Measurements from ENCODE around the gene RTN4IP1. TPM values are rescaled to one million over a fixed set of nuclear protein-coding genes. Genes with fewer than 3 reads are reported as not detected.

RTN4IP1 gene
- total RNA-seq, 1 experiment from 2014 or later: 19.2 TPM

GRCh38 chr6:106574741-106575458 lies 54.4 kb downstream of the RTN4IP1 start (continued):
- TF ChIP-seq USF2 (CRISPR knock-in tag; IDR thresholded peaks at IDR 0.05): no peak

DNA sequence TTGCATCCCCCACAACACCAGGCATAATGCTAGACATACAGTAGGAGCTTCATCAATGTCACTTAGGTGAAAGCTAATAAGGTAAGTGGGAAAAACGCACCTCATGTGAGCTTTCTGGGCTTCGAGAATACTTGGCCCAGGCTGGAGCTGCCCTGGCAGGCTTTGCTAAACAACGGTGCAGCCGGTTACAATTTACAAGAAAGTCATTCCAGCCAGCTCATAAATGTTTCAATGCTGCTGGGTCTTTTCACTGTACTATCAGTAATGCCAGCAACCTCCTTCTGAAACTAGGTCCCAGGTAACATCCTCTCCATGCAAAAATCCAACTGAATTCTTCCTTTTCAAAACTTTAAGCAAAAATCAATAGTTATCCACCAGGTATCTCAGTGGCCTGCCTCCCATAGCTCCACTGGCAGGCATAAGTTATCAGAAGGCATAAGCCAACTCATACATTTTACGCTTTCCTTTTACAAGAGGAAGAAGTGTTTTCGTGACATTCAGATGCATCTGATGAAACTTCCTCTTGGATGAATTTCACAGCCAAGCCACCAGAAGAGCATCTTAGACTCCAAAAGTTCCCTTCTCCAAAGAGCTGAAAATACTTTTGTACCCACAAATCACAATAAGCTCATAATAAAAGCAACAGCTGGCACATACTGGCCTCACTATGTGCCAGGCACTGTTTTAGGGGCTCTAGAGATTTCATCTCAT lies 56.3 kb downstream of the RTN4IP1 start:
- no peaks in the 10 kb centered on the region for H3K9me3 Mint-ChIP-seq
- CTCF ChIA-PET: interaction anchor here (0.5 to 1.1 kb wide), 2 partner anchors 406 to 478 kb away, joined by 4 to 5 read pairs; no protein-coding TSS in a partner anchor

DNA sequence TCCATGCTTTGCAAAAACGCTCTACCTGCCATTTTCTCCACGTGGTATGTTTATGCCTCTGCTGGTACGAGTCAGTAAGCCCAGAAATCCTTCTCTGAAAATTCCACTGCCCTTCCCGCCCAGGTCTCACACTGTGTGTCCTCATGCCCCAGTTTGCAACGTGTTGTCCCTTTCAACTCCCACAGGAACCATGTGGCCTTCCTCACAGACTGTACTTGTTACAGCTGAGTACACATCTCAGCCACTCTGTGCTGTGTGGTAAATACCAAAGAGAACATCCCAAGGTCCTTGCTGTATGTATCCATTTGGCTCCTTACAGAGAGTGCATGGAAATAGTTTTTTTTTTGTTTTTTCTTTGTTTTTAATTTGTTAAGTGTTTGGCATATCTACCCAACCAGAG lies 56.9 kb downstream of the RTN4IP1 start:
- Mint-ChIP-seq H3K36me3 (peaks cover 14% of the 10 kb centered on the region), H3K9me3 (no peaks in the 10 kb centered on the region), H3K27me3 (ENCODE audit: low read depth) (no peaks in the 10 kb centered on the region), H3K4me1 (0 out of 2 replicates have a peak, but pooled peaks cover 4% of the 10 kb centered on the region), H3K27ac (0 out of 2 replicates have a peak overlapping the region, but pooled peaks have one; percentile 61), H3K4me3 (no peak overlapping the region)
- no peak; the same call in 1 of the 2 replicates for ATAC-seq
- POLR2A ChIA-PET: no interaction called here
- CTCF ChIA-PET: interaction anchor here (0.5 to 1.7 kb wide), 2 partner anchors 407 to 478 kb away, joined by 5 to 6 read pairs; no protein-coding TSS in a partner anchor
- no peak for DNase-seq (ENCODE audit: low spot score)
- TF ChIP-seq TEAD4 (CRISPR knock-in tag; IDR thresholded peaks at IDR 0.05): no peak
- TF ChIP-seq, protein P1, sequence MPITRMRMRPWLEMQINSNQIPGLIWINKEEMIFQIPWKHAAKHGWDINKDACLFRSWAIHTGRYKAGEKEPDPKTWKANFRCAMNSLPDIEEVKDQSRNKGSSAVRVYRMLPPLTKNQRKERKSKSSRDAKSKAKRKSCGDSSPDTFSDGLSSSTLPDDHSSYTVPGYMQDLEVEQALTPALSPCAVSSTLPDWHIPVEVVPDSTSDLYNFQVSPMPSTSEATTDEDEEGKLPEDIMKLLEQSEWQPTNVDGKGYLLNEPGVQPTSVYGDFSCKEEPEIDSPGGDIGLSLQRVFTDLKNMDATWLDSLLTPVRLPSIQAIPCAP (CRISPR knock-in tag; IDR thresholded peaks at IDR 0.05): no peak
- TF ChIP-seq MXD4 (CRISPR knock-in tag; IDR thresholded peaks at IDR 0.05; ENCODE audit: borderline replicate concordance): no peak

More for the DNA sequence above, 56.3 kb downstream of the RTN4IP1 start:
- Mint-ChIP-seq H3K27ac (0 out of 2 replicates have a peak overlapping the region, but pooled peaks have one; percentile 12), H3K4me3 (no peak overlapping the region), H3K27me3 (ENCODE audit: low read depth) (no peaks in the 10 kb centered on the region), H3K36me3 (peaks cover 16% of the 10 kb centered on the region), H3K4me1 (0 out of 2 replicates have a peak, but pooled peaks cover 4% of the 10 kb centered on the region)
- POLR2A ChIA-PET: no interaction called here
- no peak for DNase-seq (ENCODE audit: low spot score)
- TF ChIP-seq ZNF138 (CRISPR knock-in tag; conservative IDR thresholded peaks at IDR 0.05) (no peak), MYBL2 (CRISPR knock-in tag; IDR thresholded peaks at IDR 0.05) (no peak)
- no peak for ATAC-seq

GRCh38 chr6:106569428-106569827 lies 59.9 kb downstream of the RTN4IP1 start:
- POLR2A ChIA-PET: no interaction called here
- no peak overlapping the region for H3K4me3 Mint-ChIP-seq
- TF ChIP-seq ELF4 (CRISPR knock-in tag; IDR thresholded peaks at IDR 0.05; ENCODE audit: low read depth) (no peak), E2F4 (CRISPR knock-in tag; IDR thresholded peaks at IDR 0.05; ENCODE audit: borderline replicate concordance, low read depth) (no peak), NR2C2 (CRISPR knock-in tag; IDR thresholded peaks at IDR 0.05) (no peak), NFE2L1 (CRISPR knock-in tag; IDR thresholded peaks at IDR 0.05) (no peak), SMAD3 (CRISPR knock-in tag; IDR thresholded peaks at IDR 0.05; ENCODE audit: borderline replicate concordance) (no peak), ZBTB43 (CRISPR knock-in tag; IDR thresholded peaks at IDR 0.05) (no peak), JAZF1 (CRISPR knock-in tag; IDR thresholded peaks at IDR 0.05) (no peak), CREM (CRISPR knock-in tag; IDR thresholded peaks at IDR 0.05) (no peak), OVOL2 (CRISPR knock-in tag; IDR thresholded peaks at IDR 0.05; ENCODE audit: borderline replicate concordance) (no peak), SP1 (CRISPR knock-in tag; conservative IDR thresholded peaks at IDR 0.05) (no peak), ZNF396 (CRISPR knock-in tag; IDR thresholded peaks at IDR 0.05; ENCODE audit: borderline replicate concordance) (no peak), NFATC4 (CRISPR knock-in tag; IDR thresholded peaks at IDR 0.05) (no peak), MXD4 (CRISPR knock-in tag; IDR thresholded peaks at IDR 0.05; ENCODE audit: borderline replicate concordance) (no peak), EMX1 (CRISPR knock-in tag; IDR thresholded peaks at IDR 0.05) (no peak)
- TF ChIP-seq, protein P2, sequence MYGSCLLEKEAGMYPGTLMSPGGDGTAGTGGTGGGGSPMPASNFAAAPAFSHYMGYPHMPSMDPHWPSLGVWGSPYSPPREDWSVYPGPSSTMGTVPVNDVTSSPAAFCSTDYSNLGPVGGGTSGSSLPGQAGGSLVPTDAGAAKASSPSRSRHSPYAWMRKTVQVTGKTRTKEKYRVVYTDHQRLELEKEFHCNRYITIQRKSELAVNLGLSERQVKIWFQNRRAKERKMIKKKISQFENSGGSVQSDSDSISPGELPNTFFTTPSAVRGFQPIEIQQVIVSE (CRISPR knock-in tag; IDR thresholded peaks at IDR 0.05; ENCODE audit: borderline replicate concordance): no peak
- TF ChIP-seq, protein P1 (CRISPR knock-in tag; IDR thresholded peaks at IDR 0.05): no peak
- no peaks in the 10 kb centered on the region for H3K27me3 Mint-ChIP-seq (ENCODE audit: low read depth)
- H3K27ac Mint-ChIP-seq: no peak overlapping the region
- H3K36me3 Mint-ChIP-seq: peaks cover 11% of the 10 kb centered on the region
- DNase-seq (ENCODE audit: low spot score): no peak
- no peaks in the 10 kb centered on the region for H3K9me3 Mint-ChIP-seq
- CTCF ChIA-PET: interaction anchor here (1.4 kb wide), 1 partner anchor 230 kb away, joined by 5 read pairs; no protein-coding TSS in a partner anchor
- peaks cover 9% of the 10 kb centered on the region for H3K4me1 Mint-ChIP-seq
- no peak for ATAC-seq

Measured in WTC11 (cell line).